Peyer's patch (tissue), 4 donors: ENCODE results near the gene MAP7D1.

Experiments
- CTCF ChIP-seq, 6 experiments: fragments of 450-650 bp in 4 of 6; fragments of 200-600 bp in 2 of 6; sonication (generic) in 1 of 6; IDR thresholded peaks; one replicate each; pipeline ENCODE4 v1.5.1; 2017 to 2019; ENCODE audit warnings: antibody characterized with exemption in 6 of 6, mild to moderate bottlenecking in 3 of 6, moderate library complexity in 1 of 6
- POLR2A ChIP-seq, 2 donors: fragments of 450-650 bp; IDR thresholded peaks; one replicate each; pipeline ENCODE4 v1.5.1; 2017; ENCODE audit warnings: antibody characterized with exemption in 2 of 2, mild to moderate bottlenecking in 2 of 2, moderate library complexity in 2 of 2

DNA sequence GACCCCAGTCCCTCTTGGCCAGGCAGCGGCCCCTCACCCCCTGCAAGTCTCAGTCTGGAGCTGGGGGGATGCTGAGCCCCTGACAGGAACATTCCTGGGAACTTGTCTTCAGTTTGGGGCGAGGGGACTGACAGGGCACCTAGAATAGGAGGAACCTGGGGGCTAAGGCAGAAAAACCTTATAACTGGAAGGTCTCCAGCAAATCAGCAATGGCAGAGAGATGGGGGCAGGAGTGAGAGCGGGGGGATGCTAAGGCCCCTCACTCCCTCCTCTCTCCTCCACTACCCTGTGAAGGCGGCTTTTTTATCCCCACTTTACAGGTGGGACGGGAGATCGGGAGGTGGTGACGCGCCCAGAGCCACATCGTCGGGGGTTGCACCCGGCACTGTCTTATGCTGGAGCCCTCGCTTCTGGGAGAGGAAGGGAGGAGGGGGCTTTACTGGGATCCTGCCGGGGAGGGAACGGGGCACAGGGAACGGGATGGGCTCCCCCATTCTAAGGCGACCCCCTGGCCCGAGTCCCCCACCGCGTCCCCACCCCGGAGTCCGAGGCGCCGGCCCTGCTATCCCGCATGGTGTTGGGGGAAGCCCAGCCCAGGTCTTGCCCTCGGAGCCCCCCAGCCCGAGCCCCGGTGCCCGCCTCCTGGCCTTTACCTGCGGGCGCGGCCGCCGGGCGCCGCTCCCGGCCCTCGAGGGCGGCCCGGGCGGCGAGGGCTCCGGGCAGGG is 31.4 kb upstream of the MAP7D1 start:
- no peak for TF ChIP-seq CTCF (IDR thresholded peaks at IDR 0.05)
- no peak for TF ChIP-seq POLR2A (IDR thresholded peaks at IDR 0.05)
